GM12801 (cell line): ENCODE data around the gene PPP4R4.

Source experiments
- TF ChIP-seq, protein P1 (sequence below): IDR thresholded peaks from one replicate; pipeline ENCODE4 v1.5.1; 2011; ENCODE audit warnings: control low read depth; ENCODE audit not compliant: insufficient read length; ENCODE audit errors: extremely low read depth

Gene PPP4R4

GRCh38 chr14:94128216-94128839 is 45.8 kb upstream of the PPP4R4 start:
- TF ChIP-seq, protein P1, sequence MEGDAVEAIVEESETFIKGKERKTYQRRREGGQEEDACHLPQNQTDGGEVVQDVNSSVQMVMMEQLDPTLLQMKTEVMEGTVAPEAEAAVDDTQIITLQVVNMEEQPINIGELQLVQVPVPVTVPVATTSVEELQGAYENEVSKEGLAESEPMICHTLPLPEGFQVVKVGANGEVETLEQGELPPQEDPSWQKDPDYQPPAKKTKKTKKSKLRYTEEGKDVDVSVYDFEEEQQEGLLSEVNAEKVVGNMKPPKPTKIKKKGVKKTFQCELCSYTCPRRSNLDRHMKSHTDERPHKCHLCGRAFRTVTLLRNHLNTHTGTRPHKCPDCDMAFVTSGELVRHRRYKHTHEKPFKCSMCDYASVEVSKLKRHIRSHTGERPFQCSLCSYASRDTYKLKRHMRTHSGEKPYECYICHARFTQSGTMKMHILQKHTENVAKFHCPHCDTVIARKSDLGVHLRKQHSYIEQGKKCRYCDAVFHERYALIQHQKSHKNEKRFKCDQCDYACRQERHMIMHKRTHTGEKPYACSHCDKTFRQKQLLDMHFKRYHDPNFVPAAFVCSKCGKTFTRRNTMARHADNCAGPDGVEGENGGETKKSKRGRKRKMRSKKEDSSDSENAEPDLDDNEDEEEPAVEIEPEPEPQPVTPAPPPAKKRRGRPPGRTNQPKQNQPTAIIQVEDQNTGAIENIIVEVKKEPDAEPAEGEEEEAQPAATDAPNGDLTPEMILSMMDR, result no peak

- TF ChIP-seq, protein P1, result no peak
These were observed 44.9 kb upstream of the PPP4R4 start, which contains the start of gene IFI27L2 for GRCh38 chr14:94129111-94129757. Gene IFI27L2, minus strand, starts transcription at chr14:94129604. Its CDS starts 40 bp downstream, at chr14:94129564.

GRCh38 chr14:94129758-94130414 is 44.2 kb upstream of the PPP4R4 start:
- TF ChIP-seq, protein P1, result no peak

DNA sequence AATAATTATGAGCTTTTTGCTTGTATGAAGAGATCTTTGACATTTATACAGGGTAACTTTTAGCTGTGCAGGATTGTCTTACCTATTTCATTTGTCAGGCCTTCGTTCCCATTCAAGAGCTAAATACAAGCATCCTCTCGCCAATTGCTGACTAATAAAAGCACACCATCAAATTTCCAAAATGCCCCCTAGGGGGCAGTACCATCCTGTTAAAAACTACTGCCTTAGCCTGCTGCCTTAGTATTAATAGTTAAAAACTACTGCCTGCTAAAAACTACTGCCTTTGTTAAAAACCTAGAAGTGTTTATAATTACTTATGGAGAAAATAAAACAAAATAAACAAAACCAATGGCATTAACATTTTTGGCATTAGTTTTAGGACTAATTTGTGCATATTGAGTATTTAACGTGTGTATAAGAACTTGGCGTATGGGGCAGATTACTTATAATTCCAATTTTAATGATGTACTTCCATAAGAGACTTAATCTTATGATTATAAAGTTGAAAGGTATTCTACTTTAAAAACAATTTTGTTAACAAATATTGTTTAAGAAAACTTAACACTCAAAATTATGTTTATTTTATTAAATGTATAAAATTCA is 41.7 kb upstream of the PPP4R4 start:
- TF ChIP-seq, protein P1, result no peak

DNA sequence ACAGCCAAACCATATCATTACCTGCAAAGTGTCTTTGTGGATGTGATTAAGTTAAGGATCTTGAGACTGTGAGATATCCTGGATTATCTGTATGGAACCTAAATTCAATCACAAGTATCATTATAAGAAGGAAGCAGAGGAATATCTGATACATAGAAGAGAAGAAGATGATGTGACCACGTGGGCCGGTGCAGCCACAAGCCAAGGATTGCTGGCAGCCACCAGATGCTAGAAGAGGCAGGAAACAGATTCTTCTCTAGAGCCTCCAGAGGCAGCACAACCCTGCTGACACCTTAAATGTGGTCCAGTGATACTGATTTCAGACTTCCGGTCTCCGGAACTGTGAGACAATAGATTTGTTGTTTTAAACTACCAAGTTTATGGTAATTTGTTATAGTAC is 38.6 kb upstream of the PPP4R4 start:
- TF ChIP-seq, protein P1, result no peak

- TF ChIP-seq, protein P1, result peak; percentile 88
These were observed 37.4 kb upstream of the PPP4R4 start for GRCh38 chr14:94136575-94137331.
